GM18519 (cell line): ENCODE results near the gene SDK1.
"Not testable (repeated sequence)": the region's sequence is repeated elsewhere in the genome, so short reads cannot be mapped to it uniquely, and the experiment has no call there.

Experiments used
- ATAC-seq: cut with Tn5 transposase; IDR thresholded peaks from one replicate; pipeline ENCODE4 v1.9.1; 2021; ENCODE audit warnings: mild to moderate bottlenecking, moderate library complexity; ENCODE audit not compliant: unreplicated experiment, low FRiP score

SDK1 gene

DNA sequence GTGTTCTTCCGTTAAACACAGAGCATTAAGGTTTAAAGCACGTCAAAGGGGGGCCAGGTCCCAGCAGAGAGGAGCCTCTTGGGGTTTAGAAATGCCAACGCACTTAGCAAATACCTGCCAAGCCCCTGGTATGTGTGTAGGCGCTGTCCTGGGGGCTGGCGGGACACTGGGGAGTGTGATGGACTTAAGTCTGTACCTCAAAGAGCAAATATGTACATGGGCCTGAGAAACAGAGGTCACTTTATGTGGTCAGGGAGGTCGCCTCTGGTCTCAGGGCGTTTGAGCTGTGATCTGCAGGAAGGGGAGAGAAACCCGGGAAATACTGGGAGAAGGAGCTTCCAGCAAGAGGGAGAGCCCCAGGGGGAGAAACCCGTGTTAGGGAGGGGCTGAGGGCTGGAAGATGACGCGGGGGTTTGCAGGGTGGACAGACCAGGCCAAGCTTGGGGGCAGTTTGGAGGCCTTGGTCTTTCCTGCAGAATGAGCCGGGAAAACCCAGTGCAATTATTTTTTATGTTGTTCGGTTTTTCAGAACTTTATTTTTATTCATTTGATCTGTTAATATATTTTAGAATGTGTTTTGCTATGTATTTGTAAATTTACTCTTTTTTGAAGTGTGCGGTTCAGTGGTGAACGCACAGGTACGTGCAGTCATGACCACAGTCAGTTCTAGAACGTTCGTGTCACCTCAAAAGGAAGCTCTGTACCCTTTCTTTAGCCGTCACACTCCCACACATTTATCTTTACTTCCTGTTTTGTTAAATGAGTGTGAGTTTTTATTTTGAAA lies 939.7 kb downstream of the SDK1 start:
- no peak for ATAC-seq

DNA sequence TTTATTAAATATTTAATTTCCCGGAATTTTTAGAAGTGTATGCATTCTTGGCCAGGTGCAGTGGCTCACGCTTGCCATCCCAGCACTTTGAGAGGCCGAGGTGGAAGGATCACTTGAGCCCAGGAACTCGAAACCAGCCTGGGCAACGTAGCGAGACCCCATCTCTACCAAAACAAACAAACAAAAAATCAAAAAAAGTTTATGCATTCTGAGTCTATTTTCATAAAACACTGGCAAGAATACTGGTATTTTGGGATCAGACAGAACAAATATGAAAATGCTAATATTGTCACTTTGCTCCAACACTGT lies 940.2 kb downstream of the SDK1 start:
- no peak for ATAC-seq

DNA sequence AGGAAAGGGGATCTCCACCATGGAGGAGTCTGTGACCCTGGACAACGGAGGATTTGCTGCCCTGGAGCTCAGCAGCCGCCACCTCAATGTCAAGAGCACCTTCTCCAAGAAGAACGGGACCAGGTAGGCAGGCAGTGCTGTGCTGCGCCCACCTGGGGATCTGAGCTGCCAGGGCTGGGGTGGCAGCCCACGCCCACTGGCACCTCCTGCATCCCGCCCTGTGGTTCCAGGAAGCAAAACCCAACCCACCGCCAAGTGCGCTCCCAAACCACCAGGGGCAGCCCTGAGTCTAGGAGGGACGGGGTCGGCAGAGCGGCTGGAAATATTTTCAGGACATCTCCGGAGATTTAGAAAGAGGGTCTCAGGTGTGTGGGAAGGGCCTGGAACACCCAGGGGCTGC lies 940.7 kb downstream of the SDK1 start:
- no peak for ATAC-seq

DNA sequence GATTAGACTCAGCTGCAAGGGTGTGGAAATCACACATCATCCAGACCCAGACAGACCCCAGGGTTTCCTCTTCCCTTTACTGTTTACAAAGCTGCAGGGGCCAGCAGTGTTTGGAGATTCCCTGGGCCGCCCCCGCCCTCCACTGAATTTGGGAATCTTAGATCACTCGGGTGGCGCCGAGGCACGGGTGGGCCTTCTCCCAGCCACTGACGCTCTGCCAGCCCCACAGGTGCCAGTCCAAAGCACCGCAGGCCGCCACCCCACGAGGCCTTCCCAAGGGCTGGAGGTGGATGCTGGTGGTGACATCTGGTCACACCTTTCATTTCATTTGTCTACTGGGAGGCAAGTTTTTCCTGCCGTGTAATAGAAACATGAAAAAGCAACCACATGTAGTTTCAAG lies 941.7 kb downstream of the SDK1 start:
- ATAC-seq = no peak

DNA sequence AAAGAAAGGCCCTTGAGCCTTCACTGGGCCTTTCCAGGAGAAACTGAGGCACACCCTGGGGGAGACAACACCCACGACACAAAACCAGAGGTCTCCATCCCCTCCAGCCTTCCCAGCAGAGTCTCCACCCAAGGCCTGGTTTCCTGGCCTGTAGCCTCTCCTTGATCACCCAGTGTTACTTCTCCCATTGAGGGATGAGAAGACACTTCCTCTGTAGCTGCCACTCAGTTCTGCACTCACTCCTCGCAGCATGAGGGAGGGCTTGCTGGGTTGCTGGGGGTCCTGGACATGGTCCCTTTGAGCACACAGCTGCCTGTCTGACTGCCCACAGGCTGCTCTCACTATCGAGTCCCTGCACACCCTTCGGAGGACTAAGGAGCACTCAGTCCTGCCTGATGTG lies 943.0 kb downstream of the SDK1 start:
- no peak for ATAC-seq

DNA sequence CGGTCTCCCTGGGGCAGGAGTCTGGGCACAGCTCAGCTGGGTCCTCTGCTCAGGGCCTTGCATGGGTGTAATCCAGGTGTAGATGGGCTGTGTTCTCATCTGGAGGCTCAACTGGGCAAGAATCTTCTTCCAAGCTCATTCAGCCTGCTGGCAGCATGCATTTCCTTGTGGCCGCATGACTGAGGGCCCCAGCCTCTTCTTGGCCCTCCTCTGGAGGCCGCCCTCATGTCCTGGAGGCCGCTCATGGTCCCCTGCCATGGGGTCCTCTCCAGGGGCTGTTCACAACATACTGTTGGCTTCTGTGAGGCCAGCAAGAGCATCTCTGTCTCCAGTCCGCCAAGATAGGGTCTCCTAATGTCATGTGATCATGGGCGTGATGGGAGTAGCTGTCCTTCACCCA lies 943.6 kb downstream of the SDK1 start:
- no peak for ATAC-seq

DNA sequence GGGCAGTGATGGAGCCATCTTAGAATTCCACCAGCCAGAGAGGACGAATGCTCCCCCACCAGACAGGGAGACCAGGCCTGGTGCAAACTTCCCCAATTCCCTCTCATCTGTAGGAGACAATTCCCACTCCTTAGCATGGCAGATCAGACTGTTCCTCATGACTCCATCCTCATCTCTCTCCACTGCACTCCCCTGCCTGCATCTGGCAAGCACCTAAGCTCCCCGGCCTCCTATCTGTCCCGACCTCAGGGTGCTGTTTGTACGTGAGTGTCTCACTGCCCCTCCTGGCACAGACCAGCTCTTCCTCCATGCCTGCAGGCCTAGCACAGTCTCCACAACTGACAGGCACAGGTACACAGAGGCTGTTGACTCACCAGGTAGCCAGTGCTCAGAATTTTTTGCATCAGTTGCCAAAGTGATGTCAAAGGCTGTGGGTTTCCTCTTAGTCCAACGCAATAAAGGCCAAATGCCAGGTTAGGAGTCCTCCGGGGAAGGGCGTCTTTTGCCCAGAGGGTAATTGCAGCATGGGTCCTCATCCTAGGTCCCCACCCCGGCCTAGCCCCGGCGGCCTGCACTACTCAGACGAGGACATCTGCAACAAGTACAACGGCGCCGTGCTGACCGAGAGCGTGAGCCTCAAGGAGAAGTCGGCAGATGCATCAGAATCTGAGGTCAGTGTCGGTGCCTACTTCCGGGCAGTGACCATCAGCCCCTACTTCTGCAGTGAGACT lies 944.2 kb downstream of the SDK1 start:
- no peak for ATAC-seq

DNA sequence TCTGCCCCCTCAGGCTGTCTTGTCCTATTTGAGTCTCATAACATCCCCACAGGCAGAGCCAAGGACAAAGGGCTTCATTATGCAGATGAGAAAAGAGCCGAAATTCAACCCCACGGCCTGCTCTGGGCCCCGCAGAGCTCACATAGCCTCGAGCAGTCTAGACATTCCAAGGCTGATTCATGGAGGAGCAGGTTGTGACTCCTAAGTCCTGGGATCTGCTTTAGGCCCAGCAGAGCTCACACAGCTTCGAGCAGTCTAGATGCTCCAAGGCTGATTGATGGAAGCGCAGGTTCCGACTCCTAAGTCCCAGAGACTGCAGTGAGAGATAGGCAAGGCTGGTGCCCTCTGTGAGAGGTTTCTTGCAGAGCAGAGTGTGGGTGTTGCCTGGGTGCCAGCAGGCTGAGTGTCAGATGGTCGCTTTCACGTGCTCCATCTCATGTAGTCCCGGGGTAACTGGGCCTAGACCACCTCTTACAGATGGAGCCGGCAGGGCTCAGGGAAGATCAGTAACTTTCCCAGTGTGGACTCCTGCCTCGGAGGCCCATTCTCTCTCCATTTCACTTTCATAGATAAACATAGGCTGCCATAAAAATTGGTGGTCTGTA lies 944.9 kb downstream of the SDK1 start:
- ATAC-seq = no peak

DNA sequence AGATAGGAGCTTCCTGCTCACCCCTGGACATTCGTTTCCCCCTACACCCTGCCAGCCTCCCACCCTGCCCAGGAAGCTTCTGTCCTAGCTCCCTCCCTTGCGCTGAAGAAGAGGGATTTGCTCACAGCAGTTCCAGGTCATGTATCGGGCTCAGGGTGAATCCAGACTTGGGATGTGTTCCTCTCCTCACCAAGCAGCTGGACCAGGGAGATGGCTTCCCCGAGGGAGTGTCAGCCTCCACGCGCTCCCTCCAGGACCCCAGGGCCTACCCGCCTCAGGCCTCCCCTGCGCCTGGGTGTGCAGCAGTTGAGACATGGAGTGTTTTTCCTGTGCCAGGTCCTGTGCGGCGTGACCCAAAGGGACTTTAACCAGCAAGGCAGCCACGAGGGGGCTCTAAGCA lies 945.5 kb downstream of the SDK1 start:
- no peak for ATAC-seq

DNA sequence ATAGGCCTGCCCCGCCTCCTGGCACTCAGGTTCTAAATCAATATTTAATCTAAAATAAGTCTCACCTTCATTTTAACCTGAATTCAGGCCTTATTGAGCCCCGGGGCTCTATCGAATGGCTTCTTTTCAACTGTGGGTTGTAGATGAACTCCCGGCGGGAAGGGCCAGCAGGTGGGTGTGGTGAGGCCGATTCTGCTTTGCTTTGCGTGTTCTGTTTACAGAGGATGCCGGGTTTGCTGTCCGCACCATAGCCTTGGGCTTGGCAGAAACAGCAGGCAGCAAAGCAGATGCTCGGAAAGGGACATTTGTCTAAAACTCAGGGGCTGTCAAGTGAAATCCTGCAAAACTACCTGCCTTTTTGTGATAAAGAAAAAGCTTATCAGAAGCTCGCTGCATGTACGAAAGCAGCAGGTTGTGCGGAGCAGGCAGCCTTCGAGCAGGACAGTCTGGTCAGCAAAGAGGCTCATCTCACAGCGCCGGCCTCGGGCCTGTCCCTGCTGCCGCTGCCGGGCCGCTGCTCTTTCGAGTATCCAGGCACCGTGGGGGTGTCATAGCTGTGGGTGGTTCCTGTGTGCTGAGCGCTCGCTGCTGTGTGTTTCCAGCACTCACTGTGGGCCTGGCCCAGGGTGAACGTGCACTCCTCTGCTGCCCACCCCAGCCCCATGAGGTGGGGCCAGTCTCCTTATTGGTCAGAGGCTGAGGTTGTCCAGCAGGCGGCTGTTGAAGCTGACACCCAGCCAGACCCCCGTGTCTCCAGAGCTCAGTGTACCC lies 946.2 kb downstream of the SDK1 start:
- ATAC-seq = no peak

DNA sequence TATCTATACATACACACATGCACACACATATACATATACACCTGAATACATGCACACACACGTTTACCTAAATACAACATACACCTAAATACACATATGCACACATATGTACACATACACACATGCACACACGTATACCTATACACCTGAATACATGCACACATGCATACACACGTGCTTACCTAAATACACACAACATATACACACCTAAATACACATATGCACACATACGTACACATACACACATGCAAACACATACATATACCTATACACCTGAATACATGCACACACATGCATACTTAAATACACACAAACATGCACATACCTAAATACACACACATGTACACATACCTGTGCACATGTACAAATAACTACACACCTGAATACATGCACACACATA lies 947.2 kb downstream of the SDK1 start:
- no peak for ATAC-seq

DNA sequence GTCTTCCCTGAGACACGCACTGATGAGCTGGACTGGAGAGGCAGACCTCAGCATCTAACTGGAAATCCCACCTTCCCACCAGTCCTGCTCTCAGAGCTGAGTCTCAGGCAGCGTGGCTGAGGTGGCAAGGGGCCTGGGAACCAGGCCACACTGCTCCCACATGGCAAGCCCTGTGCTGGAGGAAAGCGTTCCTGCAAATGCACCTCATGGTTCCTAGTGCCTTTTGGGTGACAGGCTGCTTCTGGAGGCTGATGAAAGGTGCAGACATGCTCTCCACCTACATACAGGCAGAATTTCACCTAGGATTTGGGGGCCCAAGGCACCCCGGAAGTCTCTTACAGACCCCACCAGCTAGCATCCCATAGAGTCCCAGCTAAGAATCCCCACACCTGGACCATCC lies 948.2 kb downstream of the SDK1 start:
- ATAC-seq = no peak

DNA sequence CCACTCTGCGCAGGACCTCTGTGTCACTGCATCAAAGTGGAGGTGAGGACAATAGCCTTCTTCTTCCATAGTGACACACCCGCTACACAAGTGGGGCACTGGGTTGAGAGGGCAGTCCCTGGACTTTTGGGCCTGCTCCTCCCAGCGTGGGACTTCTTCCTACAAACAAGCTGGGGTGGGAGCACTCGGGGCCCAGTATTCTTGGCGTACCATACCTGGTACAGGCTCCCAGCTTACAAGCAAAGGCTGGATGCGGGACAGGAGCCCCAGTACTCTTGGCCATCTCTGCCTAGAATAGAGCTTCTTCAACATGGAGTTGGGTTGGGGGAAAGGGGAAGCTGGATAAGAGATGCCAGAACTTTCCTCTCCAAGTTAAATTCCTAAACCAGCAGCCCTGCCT lies 954.3 kb downstream of the SDK1 start:
- ATAC-seq = no peak

DNA sequence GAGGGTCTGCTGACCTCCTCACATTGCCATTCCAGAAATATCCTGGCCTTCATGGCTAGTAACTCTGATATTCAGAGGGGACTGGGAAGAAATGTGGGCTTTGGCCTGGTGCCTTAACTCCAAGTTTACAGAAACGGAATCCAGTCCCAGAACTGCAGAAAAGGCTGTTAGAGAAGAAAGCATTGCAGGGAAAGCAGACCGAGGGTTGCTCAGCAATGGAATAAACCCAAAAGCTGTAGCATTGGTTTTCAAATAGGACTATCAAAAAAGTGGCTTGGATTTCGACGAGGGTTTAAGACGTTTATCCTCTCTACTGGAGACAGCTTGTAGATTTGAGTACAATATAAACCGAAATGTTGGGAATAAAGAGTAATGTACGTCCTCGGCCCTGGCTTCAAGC lies 955.2 kb downstream of the SDK1 start:
- no peak for ATAC-seq

DNA sequence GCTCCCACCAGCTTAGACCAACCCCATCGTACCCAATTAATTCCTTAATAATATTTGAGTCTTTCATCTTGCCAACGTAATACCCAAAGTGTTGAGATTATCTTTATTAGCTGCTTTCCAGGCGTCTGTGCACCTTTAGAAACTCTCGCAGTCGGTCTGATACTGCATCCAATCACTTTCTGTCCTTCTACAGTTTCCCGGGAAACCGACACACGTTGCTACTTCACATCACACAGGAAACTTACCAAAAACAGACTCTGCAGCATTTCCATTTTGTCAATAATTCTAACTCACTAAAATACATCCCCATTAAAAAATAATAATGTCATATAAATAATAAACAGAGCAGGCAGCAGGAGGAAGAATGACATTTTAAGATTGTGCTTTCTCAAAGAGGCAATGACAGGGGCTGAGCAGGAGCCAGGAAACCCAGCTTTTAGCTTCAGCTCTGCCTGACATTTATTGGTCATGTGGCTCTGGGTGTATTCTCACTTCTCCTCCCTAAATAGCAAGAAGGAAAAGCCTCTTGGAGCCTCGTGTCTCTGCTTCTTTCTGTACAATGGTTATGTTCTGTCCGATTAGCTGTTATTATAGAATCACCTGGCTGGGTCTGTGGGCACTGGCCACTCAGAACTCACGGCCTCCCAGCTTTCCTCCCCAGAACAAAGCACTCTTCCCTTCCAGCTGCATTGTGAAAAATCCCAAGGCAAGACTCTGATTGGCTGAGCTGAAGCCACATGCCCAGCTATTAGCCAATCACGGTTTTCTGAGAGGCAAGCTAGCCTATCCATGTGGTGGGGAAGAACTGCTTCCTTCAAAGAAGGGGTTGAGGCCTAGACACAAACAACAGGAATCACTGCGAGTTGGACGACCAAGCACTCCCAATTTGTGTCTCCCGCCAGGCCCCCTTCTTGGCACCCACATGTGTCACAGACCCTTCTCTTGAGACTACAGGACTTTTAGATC lies 956.4 kb downstream of the SDK1 start:
- no peak for ATAC-seq

DNA sequence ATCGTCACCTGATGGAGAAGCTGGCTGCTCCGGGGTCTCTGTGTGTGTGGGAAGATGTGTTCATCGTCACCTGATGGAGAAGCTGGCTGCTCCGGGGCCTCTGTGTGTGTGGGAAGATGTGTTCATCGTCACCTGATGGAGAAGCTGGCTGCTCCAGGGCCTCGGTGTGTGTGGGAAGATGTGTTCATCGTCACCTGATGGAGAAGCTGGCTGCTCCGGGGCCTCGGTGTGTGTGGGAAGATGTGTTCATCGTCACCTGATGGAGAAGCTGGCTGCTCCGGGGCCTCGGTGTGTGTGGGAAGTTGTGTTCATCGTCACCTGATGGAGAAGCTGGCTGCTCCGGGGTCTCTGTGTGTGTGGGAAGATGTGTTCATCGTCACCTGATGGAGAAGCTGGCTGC lies 959.1 kb downstream of the SDK1 start:
- not testable (repeated sequence) for ATAC-seq

DNA sequence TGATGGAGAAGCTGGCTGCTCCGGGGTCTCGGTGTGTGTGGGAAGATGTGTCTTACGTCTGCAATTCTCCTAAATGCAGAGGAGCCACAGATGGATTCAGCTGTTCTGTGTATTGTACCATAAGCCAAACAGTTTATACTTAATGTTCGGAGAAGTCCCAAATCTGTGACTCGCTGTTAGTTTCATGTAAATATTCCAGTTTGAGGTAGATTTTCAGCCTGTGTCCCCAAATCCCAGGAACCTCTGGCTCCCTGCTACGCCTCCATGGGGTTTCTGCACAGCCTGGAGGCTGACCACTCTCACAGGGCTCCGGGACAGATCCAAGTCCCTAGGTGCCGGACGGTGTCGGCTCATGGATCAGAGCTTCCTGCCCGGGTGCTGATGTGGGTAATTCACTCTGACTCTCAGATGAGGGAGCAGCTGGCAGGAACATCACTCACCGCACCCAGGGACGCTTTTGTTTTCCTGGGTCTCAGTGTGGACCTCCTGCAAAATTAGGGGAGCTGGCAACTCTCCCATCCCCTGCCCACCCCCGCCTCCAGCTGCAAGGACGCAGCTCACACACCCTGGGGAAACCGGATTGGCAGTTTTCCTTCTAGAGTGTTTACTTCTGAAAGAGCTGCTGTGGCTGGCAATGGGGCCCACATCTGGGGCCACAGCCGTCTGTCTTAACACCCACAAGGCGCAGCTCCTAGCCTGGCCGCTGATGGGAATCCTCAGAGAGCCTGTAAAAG lies 960.0 kb downstream of the SDK1 start:
- no peak for ATAC-seq

DNA sequence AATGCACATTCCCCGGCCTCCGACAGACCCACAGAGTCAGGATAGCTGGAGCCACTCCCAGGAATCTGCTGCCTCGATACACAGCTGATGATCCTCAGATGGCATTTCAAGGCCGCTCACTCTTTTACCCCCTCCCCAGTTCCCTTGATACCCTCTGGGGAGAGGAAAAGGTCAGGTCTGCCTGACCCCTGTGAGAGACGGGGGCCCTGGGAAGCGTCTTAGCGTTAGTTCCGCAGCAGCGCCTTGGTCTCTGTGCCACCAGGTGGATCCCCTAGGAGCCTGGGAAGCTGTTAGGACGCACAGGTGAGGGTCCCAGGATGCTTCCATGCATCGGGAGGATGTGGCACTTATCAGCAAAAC lies 960.5 kb downstream of the SDK1 start:
- no peak for ATAC-seq

DNA sequence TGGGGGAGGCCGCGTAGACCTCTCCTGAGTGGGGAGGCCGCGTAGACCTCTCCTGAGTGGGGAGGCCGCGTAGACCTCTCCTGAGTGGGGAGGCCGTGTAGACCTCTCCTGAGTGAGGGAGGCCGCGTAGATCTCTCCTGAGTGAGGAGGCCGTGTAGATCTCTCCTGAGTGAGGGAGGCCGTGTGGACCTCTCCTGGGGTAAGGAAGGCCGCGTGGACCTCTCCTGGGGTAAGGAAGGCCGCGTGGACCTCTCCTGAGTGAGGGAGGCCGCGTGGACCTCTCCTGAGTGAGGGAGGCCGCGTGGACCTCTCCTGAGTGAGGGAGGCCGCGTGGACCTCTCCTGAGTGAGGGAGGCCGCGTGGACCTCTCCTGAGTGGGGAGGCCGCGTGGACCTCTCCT lies 963.2 kb downstream of the SDK1 start:
- not testable (repeated sequence) for ATAC-seq

DNA sequence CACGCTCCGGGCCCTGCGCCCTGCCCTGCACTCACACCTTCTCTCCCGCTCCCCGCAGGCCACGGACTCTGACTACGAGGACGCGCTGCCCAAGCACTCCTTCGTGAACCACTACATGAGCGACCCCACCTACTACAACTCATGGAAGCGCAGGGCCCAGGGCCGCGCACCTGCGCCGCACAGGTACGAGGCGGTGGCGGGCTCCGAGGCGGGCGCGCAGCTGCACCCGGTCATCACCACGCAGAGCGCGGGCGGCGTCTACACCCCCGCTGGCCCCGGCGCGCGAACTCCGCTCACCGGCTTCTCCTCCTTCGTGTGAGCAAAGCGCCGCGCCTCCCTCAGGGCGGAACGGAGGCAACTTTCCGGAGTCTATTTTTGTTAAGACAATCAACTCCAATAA lies 964.0 kb downstream of the SDK1 start:
- no peak for ATAC-seq
